ENCODE data around the gene FUBP3.

The FUBP3 gene, protein sequence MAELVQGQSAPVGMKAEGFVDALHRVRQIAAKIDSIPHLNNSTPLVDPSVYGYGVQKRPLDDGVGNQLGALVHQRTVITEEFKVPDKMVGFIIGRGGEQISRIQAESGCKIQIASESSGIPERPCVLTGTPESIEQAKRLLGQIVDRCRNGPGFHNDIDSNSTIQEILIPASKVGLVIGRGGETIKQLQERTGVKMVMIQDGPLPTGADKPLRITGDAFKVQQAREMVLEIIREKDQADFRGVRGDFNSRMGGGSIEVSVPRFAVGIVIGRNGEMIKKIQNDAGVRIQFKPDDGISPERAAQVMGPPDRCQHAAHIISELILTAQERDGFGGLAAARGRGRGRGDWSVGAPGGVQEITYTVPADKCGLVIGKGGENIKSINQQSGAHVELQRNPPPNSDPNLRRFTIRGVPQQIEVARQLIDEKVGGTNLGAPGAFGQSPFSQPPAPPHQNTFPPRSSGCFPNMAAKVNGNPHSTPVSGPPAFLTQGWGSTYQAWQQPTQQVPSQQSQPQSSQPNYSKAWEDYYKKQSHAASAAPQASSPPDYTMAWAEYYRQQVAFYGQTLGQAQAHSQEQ

DNA sequence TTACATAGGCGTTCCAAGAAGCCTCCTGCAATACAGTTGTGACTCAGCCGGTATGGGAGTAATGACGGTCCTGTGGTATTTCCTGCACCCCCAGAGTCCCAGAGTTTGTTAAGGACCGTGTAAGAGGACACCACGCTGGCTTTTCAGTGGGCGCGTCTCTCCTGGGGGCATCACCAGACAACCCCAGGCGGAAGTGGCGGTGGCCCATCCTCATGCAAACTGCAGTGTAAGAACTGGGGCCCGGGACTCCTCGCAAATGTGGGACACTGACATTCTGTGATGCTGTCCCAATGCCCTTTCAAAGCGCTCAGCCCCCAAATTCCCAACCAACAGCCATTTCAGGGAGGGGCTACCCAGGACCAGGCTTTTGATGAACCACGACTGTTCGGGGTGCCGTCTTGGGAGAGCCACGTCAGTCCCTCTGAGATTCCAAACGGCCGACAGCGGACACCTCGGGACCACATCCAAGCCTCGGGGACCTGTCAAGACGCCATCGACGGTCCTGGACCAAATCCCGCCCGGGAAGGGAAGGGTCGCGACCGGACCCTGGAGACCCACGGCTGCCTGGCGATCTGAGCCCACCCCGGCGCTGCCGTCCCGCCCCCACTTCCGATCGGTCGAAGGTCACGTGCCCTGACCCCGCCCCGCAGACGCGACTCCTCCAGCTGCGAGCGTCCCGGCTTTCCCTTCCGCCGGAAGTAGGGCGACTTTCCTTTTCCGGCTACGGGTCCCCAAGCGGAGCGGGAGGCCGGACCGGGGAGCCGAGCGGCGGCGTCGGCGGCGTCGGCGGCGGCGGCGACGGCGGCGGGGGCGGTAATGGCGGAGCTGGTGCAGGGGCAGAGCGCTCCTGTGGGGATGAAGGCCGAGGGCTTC, at the start of gene FUBP3:
FUBP3 (plus strand) TSS at position 713 of the 873 bp plus-strand sequence; CDS start at position 817, 104 bp downstream.
- Histone ChIP-seq H3K9me3 (ENCODE audit: insufficient read depth, low read length) (no peaks in the 10 kb centered on the region), H3K27ac (ENCODE audit: low read depth, low read length) (peak within 1 kb of the TSS; percentile 20; the same call in 1 of the 2 replicates), H3F3A (ENCODE audit: insufficient read depth) (no peaks in the 10 kb centered on the region), H3K9ac (ENCODE audit: low read length) (peak within 1 kb of the TSS; percentile 92), H3K36me3 (ENCODE audit: low read length) (no peaks in the 10 kb centered on the region), H3K4me2 (ENCODE audit: low read depth, low read length, poor library complexity, severe bottlenecking) (peak within 1 kb of the TSS; percentile 84), H2AFZ (ENCODE audit: low read depth, low read length, severe bottlenecking) (peak within 1 kb of the TSS; percentile 76), H3K27me3 (ENCODE audit: low read length) (no peaks in the 10 kb centered on the region), H4K20me1 (ENCODE audit: low read depth, low read length) (no peaks in the 10 kb centered on the region; the same call in 1 of the 2 replicates), H3K79me2 (ENCODE audit: insufficient read depth, low read length) (peaks cover 42% of the 10 kb centered on the region), H3K4me3 (ENCODE audit: insufficient read depth, low read length, poor library complexity, severe bottlenecking) (peak within 1 kb of the TSS; percentile 78), H3K9me2 (replicated peaks; ENCODE audit: insufficient read depth, low read length) (no peaks in the 10 kb centered on the region)
- no peak for TF ChIP-seq EZH2phosphoT487 (conservative IDR thresholded peaks at IDR 0.05; ENCODE audit: low read length)
- TF ChIP-seq, protein P1, sequence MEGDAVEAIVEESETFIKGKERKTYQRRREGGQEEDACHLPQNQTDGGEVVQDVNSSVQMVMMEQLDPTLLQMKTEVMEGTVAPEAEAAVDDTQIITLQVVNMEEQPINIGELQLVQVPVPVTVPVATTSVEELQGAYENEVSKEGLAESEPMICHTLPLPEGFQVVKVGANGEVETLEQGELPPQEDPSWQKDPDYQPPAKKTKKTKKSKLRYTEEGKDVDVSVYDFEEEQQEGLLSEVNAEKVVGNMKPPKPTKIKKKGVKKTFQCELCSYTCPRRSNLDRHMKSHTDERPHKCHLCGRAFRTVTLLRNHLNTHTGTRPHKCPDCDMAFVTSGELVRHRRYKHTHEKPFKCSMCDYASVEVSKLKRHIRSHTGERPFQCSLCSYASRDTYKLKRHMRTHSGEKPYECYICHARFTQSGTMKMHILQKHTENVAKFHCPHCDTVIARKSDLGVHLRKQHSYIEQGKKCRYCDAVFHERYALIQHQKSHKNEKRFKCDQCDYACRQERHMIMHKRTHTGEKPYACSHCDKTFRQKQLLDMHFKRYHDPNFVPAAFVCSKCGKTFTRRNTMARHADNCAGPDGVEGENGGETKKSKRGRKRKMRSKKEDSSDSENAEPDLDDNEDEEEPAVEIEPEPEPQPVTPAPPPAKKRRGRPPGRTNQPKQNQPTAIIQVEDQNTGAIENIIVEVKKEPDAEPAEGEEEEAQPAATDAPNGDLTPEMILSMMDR (IDR thresholded peaks at IDR 0.05; ENCODE audit: insufficient read depth, low read length, poor library complexity, severe bottlenecking) = no peak

DNA sequence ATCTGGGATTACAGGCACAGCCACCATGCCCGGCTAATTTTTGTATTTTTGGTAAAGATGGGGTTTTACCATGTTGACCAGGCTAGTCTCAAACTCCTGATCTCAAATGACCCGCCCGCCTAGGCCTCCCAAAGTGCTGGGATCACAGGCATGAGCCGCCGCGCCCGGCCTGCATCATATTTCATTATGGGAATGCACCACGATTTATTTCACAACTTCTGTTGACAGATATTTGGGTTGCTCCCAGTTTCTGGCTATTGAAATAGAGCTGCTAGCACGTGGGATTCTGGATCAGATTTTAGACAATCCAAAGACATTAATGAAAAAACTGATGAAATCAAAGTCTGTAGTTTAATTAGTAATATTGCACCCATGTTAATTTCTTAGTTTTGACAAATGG, 48.4 kb upstream of the FUBP3 start:
- H3K9ac ChIP-seq (ENCODE audit: low read length) = no peak overlapping the region
- H3K36me3 ChIP-seq (ENCODE audit: low read length) = no peaks in the 10 kb centered on the region
- no peak overlapping the region for H3K27ac ChIP-seq (ENCODE audit: low read depth, low read length)
- H3K9me2 ChIP-seq (replicated peaks; ENCODE audit: insufficient read depth, low read length) = no peaks in the 10 kb centered on the region
- no peaks in the 10 kb centered on the region for H3K79me2 ChIP-seq (ENCODE audit: insufficient read depth, low read length)
- H2AFZ ChIP-seq (ENCODE audit: low read depth, low read length, severe bottlenecking) = no peak overlapping the region
- no peaks in the 10 kb centered on the region for H3F3A ChIP-seq (ENCODE audit: insufficient read depth)
- TF ChIP-seq, protein P1 (IDR thresholded peaks at IDR 0.05; ENCODE audit: insufficient read depth, low read length, poor library complexity, severe bottlenecking) = no peak
- TF ChIP-seq EZH2phosphoT487 (conservative IDR thresholded peaks at IDR 0.05; ENCODE audit: low read length) = no peak
- H3K4me3 ChIP-seq (ENCODE audit: insufficient read depth, low read length, poor library complexity, severe bottlenecking) = no peak overlapping the region
- H3K4me2 ChIP-seq (ENCODE audit: low read depth, low read length, poor library complexity, severe bottlenecking) = no peak overlapping the region
- H4K20me1 ChIP-seq (ENCODE audit: low read depth, low read length) = no peaks in the 10 kb centered on the region
- H3K9me3 ChIP-seq (ENCODE audit: insufficient read depth, low read length) = no peaks in the 10 kb centered on the region
- no peaks in the 10 kb centered on the region for H3K27me3 ChIP-seq (ENCODE audit: low read length)

DNA sequence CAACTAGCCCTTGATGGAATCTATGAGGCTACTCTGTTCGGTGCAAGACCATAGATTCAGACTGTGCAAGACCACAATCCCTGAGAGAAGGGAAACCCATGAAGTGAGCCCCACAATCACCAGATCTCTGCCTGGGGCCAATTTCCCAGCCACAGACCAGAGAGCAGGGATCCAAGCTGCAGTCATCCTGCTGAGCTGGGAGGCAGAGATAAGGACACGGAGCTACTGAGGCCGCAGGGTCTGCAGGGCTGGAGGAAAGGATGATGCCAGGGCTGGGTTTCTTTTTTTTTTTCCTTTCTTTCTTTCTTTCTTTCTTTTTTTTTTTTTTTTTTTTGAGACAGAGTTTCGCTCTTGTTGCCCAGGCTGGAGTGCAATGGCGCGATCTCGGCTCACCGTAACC, 47.7 kb upstream of the FUBP3 start:
- no peak overlapping the region for H3K4me2 ChIP-seq (ENCODE audit: low read depth, low read length, poor library complexity, severe bottlenecking)
- H3K4me3 ChIP-seq (ENCODE audit: insufficient read depth, low read length, poor library complexity, severe bottlenecking) = no peak overlapping the region
- H4K20me1 ChIP-seq (ENCODE audit: low read depth, low read length) = no peaks in the 10 kb centered on the region
- H3K9me3 ChIP-seq (ENCODE audit: insufficient read depth, low read length) = no peaks in the 10 kb centered on the region
- H3K9ac ChIP-seq (ENCODE audit: low read length) = no peak overlapping the region
- TF ChIP-seq EZH2phosphoT487 (conservative IDR thresholded peaks at IDR 0.05; ENCODE audit: low read length) = no peak
- TF ChIP-seq, protein P1 (IDR thresholded peaks at IDR 0.05; ENCODE audit: insufficient read depth, low read length, poor library complexity, severe bottlenecking) = no peak
- H3K79me2 ChIP-seq (ENCODE audit: insufficient read depth, low read length) = no peaks in the 10 kb centered on the region
- H2AFZ ChIP-seq (ENCODE audit: low read depth, low read length, severe bottlenecking) = no peak overlapping the region
- no peaks in the 10 kb centered on the region for H3K9me2 ChIP-seq (replicated peaks; ENCODE audit: insufficient read depth, low read length)
- no peaks in the 10 kb centered on the region for H3F3A ChIP-seq (ENCODE audit: insufficient read depth)
- H3K27ac ChIP-seq (ENCODE audit: low read depth, low read length) = no peak overlapping the region
- no peaks in the 10 kb centered on the region for H3K36me3 ChIP-seq (ENCODE audit: low read length)
- H3K27me3 ChIP-seq (ENCODE audit: low read length) = no peaks in the 10 kb centered on the region

Data from SU-DHL-6 (cell line).